H1 (cell line): ENCODE results near the gene ZNF831. TPM values are rescaled to one million over a fixed set of nuclear protein-coding genes. Genes with fewer than 3 reads are reported as not detected.

Source experiments
- CTCF ChIA-PET: fragments of 300-600 bp; sonication (Branson Sonifier 250); formaldehyde crosslinking; loops from one replicate; lab custom pipeline; 2021; ENCODE audit not compliant: partially characterized antibody; lab: Charles Lee
- POLR2A ChIA-PET: fragments of 300-600 bp; sonication (Branson Sonifier 250); formaldehyde crosslinking; loops from one replicate; lab custom pipeline; 2021; ENCODE audit warnings: inconsistent platforms; ENCODE audit not compliant: partially characterized antibody; lab: Charles Lee
- DNase-seq, 2 experiments: peaks; one replicate each; pipeline versions ENCODE4 v3.0.0 to v3.0.0-alpha.2; 2010 to 2022; ENCODE audit warnings: low spot score in 2 of 2, low read depth in 1 of 2, mixed read lengths in 1 of 2
- FAIRE-seq: peaks from 2 replicates; lab custom pipeline; 2011; peaks lifted over from hg19 to GRCh38; lab: Jason Lieb, UNC
- H2AFZ ChIP-seq: 2 replicates; pipeline ENCODE4 v1.8.1; 2012; ENCODE audit warnings: low read length, inconsistent platforms
- H2AK5ac ChIP-seq: 2 replicates; pipeline ENCODE4 v1.6.1; 2013; ENCODE audit warnings: low read depth, low read length
- H2BK120ac ChIP-seq: replicated peaks from 2 replicates; pipeline ENCODE3; 2013; ENCODE audit warnings: low read depth, low read length, inconsistent platforms
- H2BK12ac ChIP-seq: 2 replicates; pipeline ENCODE4 v1.6.1; 2013; ENCODE audit warnings: low read depth, low read length
- H2BK15ac ChIP-seq: 2 replicates; pipeline ENCODE4 v1.6.1; 2013; ENCODE audit warnings: low read length
- H2BK20ac ChIP-seq: 2 replicates; pipeline ENCODE4 v1.6.1; 2013; ENCODE audit warnings: low read length
- H2BK5ac ChIP-seq: 2 replicates; pipeline ENCODE4 v1.6.1; 2013; ENCODE audit warnings: low read depth, low read length
- H3K14ac ChIP-seq: 2 replicates; pipeline ENCODE4 v1.6.1; 2013; ENCODE audit warnings: inconsistent platforms; ENCODE audit not compliant: insufficient read length
- H3K18ac ChIP-seq: 2 replicates; pipeline ENCODE4 v1.6.1; 2013; ENCODE audit warnings: low read length; ENCODE audit errors: extremely low read depth
- H3K23ac ChIP-seq: 2 replicates; pipeline ENCODE4 v1.6.1; 2013; ENCODE audit warnings: inconsistent platforms; ENCODE audit not compliant: insufficient read length
- H3K23me2 ChIP-seq: 2 replicates; pipeline ENCODE4 v1.6.1; 2013; ENCODE audit warnings: low read depth, low read length
- H3K27ac ChIP-seq: 2 replicates; pipeline ENCODE4 v1.6.1; 2011; ENCODE audit warnings: low read depth, low read length, inconsistent platforms
- H3K27me3 ChIP-seq, 4 experiments: replicated peaks in 1 of 4; 1 replicate in 1 of 4; 2 replicates in 3 of 4; pipeline versions ENCODE4 v1.6.1 to v1.8.1; 2011 to 2013; ENCODE audit warnings: low read length in 3 of 4, mild to moderate bottlenecking in 3 of 4, inconsistent platforms in 2 of 4, mixed read lengths in 2 of 4, moderate library complexity in 1 of 4; ENCODE audit not compliant: control insufficient read depth in 3 of 4, insufficient read depth in 3 of 4; ENCODE audit errors: extremely low read depth in 1 of 4
- H3K36me3 ChIP-seq, 4 experiments: 2 replicates each; pipeline versions ENCODE4 v1.6.1 to v1.8.1; 2011 to 2013; ENCODE audit warnings: mild to moderate bottlenecking in 4 of 4, low read length in 3 of 4, moderate library complexity in 2 of 4, control low read depth in 1 of 4, inconsistent platforms in 1 of 4; ENCODE audit not compliant: insufficient read depth in 4 of 4, control insufficient read depth in 2 of 4
- H3K4ac ChIP-seq: replicated peaks from 2 replicates; pipeline ENCODE3; 2013; ENCODE audit warnings: low read length, low read depth, mixed read lengths, inconsistent platforms; ENCODE audit not compliant: insufficient read length
- H3K4me1 ChIP-seq, 4 experiments: replicated peaks in 1 of 4; 1 replicate in 1 of 4; 2 replicates in 3 of 4; pipeline versions ENCODE4 v1.6.1 to v1.8.1; 2011 to 2013; ENCODE audit warnings: low read length in 3 of 4, inconsistent platforms in 2 of 4, mixed read lengths in 1 of 4; ENCODE audit not compliant: insufficient read depth in 4 of 4, control insufficient read depth in 3 of 4
- H3K4me2 ChIP-seq, 2 experiments: 2 replicates each; pipeline versions ENCODE4 v1.6.1 to v1.8.1; 2011 to 2013; ENCODE audit warnings: low read depth in 2 of 2, low read length in 2 of 2, control low read depth in 1 of 2, inconsistent platforms in 1 of 2, mild to moderate bottlenecking in 1 of 2; ENCODE audit not compliant: insufficient read depth in 1 of 2
- H3K4me3 ChIP-seq, 4 experiments: fragments of 200-600, 300-600 bp in 1 of 4; sonication (generic), shearing (Covaris generic), sonication (Bioruptor Twin) in 1 of 4; 2 replicates each; pipeline versions ENCODE4 v1.5.1 to v1.8.1; 2011 to 2016; ENCODE audit warnings: low read length in 4 of 4, low read depth in 3 of 4, control low read depth in 2 of 4, inconsistent platforms in 2 of 4, mild to moderate bottlenecking in 2 of 4, mixed read lengths in 1 of 4, moderate library complexity in 1 of 4; ENCODE audit not compliant: insufficient read depth in 2 of 4; ENCODE audit errors: extremely low read depth in 1 of 4
- H3K56ac ChIP-seq: replicated peaks from 2 replicates; pipeline ENCODE3; 2013; ENCODE audit warnings: low read depth, mild to moderate bottlenecking, mixed read lengths, low read length, inconsistent platforms; ENCODE audit not compliant: insufficient read length
- H3K79me1 ChIP-seq: 2 replicates; pipeline ENCODE4 v1.6.1; 2013; ENCODE audit warnings: low read depth, low read length, control low read depth
- H3K79me2 ChIP-seq, 2 experiments: 2 replicates each; pipeline versions ENCODE4 v1.6.1 to v1.8.1; 2012 to 2013; ENCODE audit warnings: low read length in 2 of 2, mild to moderate bottlenecking in 2 of 2, inconsistent platforms in 1 of 2; ENCODE audit not compliant: insufficient read depth in 2 of 2, control insufficient read depth in 1 of 2
- H3K9ac ChIP-seq, 4 experiments: replicated peaks in 1 of 4; 1 replicate in 1 of 4; 2 replicates in 3 of 4; pipeline versions ENCODE4 v1.6.1 to v1.8.1; 2011 to 2013; ENCODE audit warnings: low read depth in 3 of 4, low read length in 3 of 4, control low read depth in 2 of 4, mild to moderate bottlenecking in 2 of 4, moderate library complexity in 2 of 4, inconsistent platforms in 1 of 4; ENCODE audit errors: extremely low read depth in 1 of 4
- H3K9me3 ChIP-seq, 2 experiments: 2 replicates each; pipeline versions ENCODE4 v1.6.1 to v1.8.1; 2012 to 2013; ENCODE audit warnings: mild to moderate bottlenecking in 2 of 2, moderate library complexity in 2 of 2, control low read depth in 1 of 2, inconsistent platforms in 1 of 2, low read depth in 1 of 2, low read length in 1 of 2, mixed read lengths in 1 of 2; ENCODE audit not compliant: insufficient read depth in 2 of 2
- H4K20me1 ChIP-seq, 2 experiments: replicated peaks in 1 of 2; 2 replicates each; pipeline versions ENCODE3 to v1.8.1; 2011 to 2013; ENCODE audit warnings: inconsistent platforms in 2 of 2, low read length in 2 of 2, mild to moderate bottlenecking in 1 of 2; ENCODE audit not compliant: insufficient read depth in 2 of 2, control insufficient read depth in 1 of 2
- H4K5ac ChIP-seq: 2 replicates; pipeline ENCODE4 v1.6.1; 2013; ENCODE audit warnings: low read length, low read depth, mixed read lengths, inconsistent platforms; ENCODE audit not compliant: insufficient read length
- H4K8ac ChIP-seq: 2 replicates; pipeline ENCODE4 v1.8.0; 2013; ENCODE audit warnings: mild to moderate bottlenecking, moderate library complexity, low read length, inconsistent platforms; ENCODE audit not compliant: insufficient read depth; ENCODE audit errors: extremely low read depth
- H4K91ac ChIP-seq: replicated peaks from 2 replicates; pipeline ENCODE3; 2013; ENCODE audit warnings: low read length, mixed read lengths, inconsistent platforms; ENCODE audit not compliant: insufficient read length
- BACH1 ChIP-seq: IDR thresholded peaks from 2 replicates; pipeline ENCODE4 v1.6.1; 2012; ENCODE audit warnings: low read length, improper control_type of control experiment
- TAF1 ChIP-seq: IDR thresholded peaks from 2 replicates; pipeline ENCODE4 v1.6.1; 2011; ENCODE audit warnings: mild to moderate bottlenecking, low read depth, low read length
- YY1 ChIP-seq: IDR thresholded peaks from 2 replicates; pipeline ENCODE4 v1.6.1; 2011; ENCODE audit warnings: low read depth, mild to moderate bottlenecking, low read length
- WGBS, 2 experiments: shearing (Covaris generic) in 1 of 2; methylation state at CpG; one replicate each; pipeline versions ENCODE4 v1.1.6 to v1.1.7; 2013 to 2015; ENCODE audit warnings: low lambda C conversion rate in 2 of 2, mixed read lengths in 2 of 2, inconsistent platforms in 1 of 2, low coverage in 1 of 2, missing lambda C conversion rate in 1 of 2; ENCODE audit not compliant: insufficient replicate concordance in 2 of 2, insufficient coverage in 1 of 2, insufficient read length in 1 of 2; ENCODE audit errors: extremely low coverage in 1 of 2, missing lambda C conversion rate in 1 of 2; 5-methylcytosine and 5-hydroxymethylcytosine counted together
- polyA plus RNA-seq, 7 experiments: library from polyadenylated mRNA; depleted of rRNA in 3 of 7; stranded (reverse) in 5 of 7; unstranded in 2 of 7; fragments of >200 nt in 5 of 7; fragments of 200-250 nt in 2 of 7; gene quantifications; 1 replicate in 5 of 7; 2 replicates in 1 of 7; 4 replicates in 1 of 7; pipeline versions ENCODE4 v1.2.1 to v1.2.3, GENCODE V29; 2011 to 2013; ENCODE audit warnings: missing spikeins in 2 of 7, mixed read lengths in 2 of 7
- total RNA-seq: library from RNA; stranded (reverse); fragmentation: NEBNext Ultra II Directional; extraction: Animal tissue kit (Norgen Biotek cat#: 25700); gene quantifications from 2 replicates; pipeline ENCODE4 v1.2.1, GENCODE V29; 2021

ZNF831 gene
- total and polyA plus RNA-seq, 2 of the 8 experiments (the other 6 are each of a cell fraction or from before 2014, with no cell fraction given): not detected

GRCh38 chr20:59127839-59128238 is 35.8 kb upstream of the ZNF831 start:
- POLR2A ChIA-PET: no interaction called here
- Histone ChIP-seq H2AK5ac (no peak overlapping the region), H4K20me1 (no peaks in the 10 kb centered on the region), H3K4me1 (peaks cover 2 to 15% (median 11%) of the 10 kb centered on the region in 4 experiments; a peak in 5 of 7 replicates), H3K23me2 (no peaks in the 10 kb centered on the region), H3K4ac (no peak overlapping the region), H2BK5ac (no peak overlapping the region), H3K36me3 (no peaks in the 10 kb centered on the region), H3K27ac (no peak overlapping the region), H4K91ac (no peak overlapping the region), H2BK15ac (no peak overlapping the region), H3K56ac (no peak overlapping the region), H2BK120ac (no peak overlapping the region), H2BK12ac (no peak overlapping the region), H3K79me1 (no peaks in the 10 kb centered on the region), H2BK20ac (no peak overlapping the region), H3K18ac (no peak overlapping the region), H3K79me2 (no peaks in the 10 kb centered on the region), H4K8ac (no peak overlapping the region), H3K9me3 (no peaks in the 10 kb centered on the region; a peak in 1 of 4 replicates), H4K5ac (no peak overlapping the region), H3K23ac (no peak overlapping the region), H3K4me3 (no peak overlapping the region), H2AFZ (no peak overlapping the region), H3K14ac (no peak overlapping the region), H3K9ac (no peak overlapping the region), H3K4me2 (no peak overlapping the region), H3K27me3 (no peaks in the 10 kb centered on the region)
- CTCF ChIA-PET: no interaction called here
- no peak for DNase-seq
- no peak for FAIRE-seq
- 94% methylated on average over 6 of the region's 6 CpGs; no CpG with 5 or more reads in 1 of the 2 experiments for WGBS, 2 experiments
- TF ChIP-seq YY1 (no peak), BACH1 (no peak), TAF1 (no peak)
